AG09319 (cell line): Measurements from ENCODE around the gene SRCAP.

Source experiments
- DNase-seq: peaks from one replicate; pipeline ENCODE4 v3.0.0-alpha.2; 2010; ENCODE audit warnings: low read depth; ENCODE audit errors: extremely low read depth
- TF ChIP-seq, protein P1 (sequence below): IDR thresholded peaks from 2 replicates; pipeline ENCODE4 v1.5.1; 2011; ENCODE audit warnings: low read depth, mild to moderate bottlenecking, inconsistent platforms, low read length, moderate library complexity

Gene SRCAP

DNA sequence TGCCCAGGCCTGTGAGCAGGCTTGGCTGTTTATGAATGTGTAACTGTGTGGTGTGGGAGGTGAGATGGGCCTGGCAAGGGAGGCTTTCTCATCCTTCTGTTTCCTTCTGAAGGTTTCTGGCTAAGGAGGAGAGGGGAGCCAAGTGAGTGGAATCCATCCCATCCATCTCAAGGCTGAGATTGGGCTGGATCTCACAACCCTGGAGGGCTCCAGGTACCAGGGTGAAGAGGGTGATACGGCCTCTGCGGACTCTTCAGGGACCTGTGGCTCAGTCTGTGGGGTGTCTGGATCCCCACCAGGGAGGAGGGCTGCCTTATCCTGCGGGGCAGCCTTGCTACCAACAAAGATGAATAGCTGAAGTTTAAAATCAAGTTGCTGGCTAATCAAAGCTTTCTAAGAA is 81.0 kb downstream of the SRCAP start:
- TF ChIP-seq, protein P1, sequence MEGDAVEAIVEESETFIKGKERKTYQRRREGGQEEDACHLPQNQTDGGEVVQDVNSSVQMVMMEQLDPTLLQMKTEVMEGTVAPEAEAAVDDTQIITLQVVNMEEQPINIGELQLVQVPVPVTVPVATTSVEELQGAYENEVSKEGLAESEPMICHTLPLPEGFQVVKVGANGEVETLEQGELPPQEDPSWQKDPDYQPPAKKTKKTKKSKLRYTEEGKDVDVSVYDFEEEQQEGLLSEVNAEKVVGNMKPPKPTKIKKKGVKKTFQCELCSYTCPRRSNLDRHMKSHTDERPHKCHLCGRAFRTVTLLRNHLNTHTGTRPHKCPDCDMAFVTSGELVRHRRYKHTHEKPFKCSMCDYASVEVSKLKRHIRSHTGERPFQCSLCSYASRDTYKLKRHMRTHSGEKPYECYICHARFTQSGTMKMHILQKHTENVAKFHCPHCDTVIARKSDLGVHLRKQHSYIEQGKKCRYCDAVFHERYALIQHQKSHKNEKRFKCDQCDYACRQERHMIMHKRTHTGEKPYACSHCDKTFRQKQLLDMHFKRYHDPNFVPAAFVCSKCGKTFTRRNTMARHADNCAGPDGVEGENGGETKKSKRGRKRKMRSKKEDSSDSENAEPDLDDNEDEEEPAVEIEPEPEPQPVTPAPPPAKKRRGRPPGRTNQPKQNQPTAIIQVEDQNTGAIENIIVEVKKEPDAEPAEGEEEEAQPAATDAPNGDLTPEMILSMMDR: no peak
- DNase-seq: no peak

GRCh38 chr16:30780549-30780948 is 81.6 kb downstream of the SRCAP start:
- DNase-seq: no peak
- TF ChIP-seq, protein P1: no peak

DNA sequence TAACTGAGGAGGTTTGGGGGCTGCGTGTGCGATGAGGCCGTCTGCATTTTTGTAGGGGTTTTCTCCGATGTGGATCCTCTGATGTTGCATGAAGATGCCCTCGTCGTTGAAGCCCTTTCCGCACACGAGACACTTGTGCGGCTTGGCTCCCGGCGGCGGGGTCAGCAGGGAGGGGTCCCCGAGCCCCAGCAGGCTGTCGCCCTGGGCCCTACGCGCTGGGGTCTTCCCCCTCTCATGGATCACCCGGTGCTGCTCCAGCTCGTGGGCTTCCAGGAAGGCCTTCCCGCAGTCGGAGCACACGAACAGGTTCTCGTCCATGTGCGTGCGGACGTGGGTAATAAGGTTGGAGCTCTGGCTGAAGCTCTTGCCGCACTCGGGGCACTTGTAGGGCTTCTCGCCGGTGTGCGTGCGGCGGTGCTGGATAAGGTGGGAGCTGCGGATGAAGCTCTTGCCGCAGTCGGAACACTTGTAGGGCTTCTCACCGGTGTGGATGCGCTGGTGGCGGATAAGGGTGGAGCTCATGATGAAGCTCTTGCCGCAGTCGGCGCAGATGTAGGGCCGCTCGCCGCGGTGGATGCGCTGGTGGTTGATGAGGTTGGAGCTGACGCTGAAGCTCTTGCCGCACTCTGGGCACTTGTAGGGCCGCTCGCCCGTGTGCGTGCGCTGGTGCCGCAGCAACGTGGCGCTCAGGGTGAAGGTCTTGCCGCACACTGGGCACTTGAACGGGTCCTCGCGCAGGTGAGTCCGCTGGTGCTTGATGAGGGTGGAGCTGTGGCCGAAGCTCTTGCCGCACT is 83.7 kb downstream of the SRCAP start:
- TF ChIP-seq, protein P1: no peak

DNA sequence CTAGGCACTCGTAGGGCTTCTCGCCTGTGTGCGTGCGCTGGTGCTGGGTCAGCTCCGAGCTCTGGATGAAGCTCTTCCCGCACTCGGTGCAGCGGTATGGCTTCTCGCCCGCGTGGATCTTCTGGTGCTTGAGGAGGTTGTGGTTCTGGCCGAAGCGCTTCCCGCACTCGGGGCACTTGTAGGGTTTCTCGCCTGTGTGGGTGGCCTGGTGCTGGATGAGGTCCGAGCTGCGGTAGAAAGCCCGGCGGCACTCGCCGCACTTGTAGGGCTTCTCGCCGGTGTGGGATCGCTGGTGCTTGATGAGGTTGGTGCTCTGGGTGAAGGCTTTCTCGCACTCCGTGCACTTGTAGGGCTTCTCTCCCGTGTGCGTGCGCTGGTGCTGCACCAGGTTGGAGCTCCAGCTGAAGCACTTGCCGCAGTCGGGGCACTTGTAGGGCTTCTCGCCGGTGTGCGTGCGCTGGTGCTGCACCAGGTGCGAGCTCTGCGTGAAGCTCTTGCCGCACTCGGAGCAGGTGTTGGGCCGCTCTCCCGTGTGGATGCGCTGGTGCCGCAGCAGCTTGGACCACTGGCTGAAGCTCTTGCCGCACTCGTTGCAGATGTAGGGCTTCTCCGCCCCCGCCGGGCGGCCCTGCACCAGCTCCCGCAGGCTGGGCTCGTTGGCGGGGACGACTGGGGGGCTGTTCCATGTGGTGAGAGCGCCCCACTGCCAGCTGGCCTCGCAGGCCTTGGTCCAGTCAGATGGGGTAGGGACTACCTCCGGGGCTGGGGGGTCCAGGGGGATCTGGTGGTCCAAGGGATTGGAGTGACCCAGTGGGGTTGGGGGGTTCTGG is 84.5 kb downstream of the SRCAP start:
- DNase-seq: no peak
- TF ChIP-seq, protein P1: no peak

More for the DNA sequence above, 83.7 kb downstream of the SRCAP start:
- DNase-seq: no peak

DNA sequence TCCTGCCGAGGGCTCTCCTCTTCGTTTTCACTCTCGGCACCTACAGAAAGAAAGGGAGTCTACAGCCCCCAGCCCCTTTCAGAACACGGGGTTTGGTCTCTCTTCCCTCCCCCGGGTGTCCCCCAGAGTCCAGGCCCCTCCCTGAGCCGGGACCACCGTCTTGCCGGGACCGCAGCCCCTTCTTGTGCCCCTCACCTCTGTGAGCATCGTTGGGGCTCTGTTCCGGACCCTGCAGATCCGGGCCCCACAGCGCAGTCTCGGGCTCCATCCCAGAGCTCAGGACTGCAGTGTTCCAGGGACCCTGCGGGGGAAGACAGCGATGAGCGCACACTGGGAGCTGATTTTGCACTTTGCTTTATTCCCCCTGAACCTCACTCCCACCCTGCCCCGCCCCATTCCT is 85.2 kb downstream of the SRCAP start:
- TF ChIP-seq, protein P1: no peak
- DNase-seq: no peak

- TF ChIP-seq, protein P1: no peak
- DNase-seq: no peak
Observed at GRCh38 chr16:30785126-30786106, 86.4 kb downstream of the SRCAP start.
